ENCODE results near the gene ANKRD40.

DNA sequence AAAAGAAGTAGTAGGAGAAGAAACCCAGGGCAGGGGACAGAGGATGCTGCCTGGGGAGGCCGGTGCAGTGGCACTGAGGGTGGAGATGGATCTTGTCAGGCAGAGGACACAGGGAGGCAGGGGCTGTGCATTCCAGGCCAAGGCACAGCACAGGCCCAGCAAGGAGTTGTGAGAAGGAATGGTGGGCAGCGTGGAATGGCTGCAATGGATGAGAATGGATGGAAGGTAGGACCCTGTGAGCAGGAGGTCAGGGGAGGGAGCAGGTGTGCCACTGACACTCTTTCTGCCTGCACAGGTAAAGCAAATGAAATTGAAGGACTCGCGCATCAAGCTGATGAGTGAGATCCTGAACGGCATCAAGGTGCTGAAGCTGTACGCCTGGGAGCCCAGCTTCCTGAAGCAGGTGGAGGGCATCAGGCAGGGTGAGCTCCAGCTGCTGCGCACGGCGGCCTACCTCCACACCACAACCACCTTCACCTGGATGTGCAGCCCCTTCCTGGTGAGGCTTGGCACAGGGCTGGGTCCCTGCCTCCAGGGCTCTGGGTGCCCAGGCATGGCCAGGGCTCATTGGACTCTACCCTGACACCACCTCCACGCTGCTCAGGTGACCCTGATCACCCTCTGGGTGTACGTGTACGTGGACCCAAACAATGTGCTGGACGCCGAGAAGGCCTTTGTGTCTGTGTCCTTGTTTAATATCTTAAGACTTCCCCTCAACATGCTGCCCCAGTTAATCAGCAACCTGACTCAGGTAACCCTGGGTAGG lies 40.3 kb downstream of the ANKRD40 start:
- TF ChIP-seq POLR2AphosphoS5 (IDR thresholded peaks at IDR 0.05; ENCODE audit: borderline replicate concordance, low read depth, low read length) (no peak), EZH2 (IDR thresholded peaks at IDR 0.05) (no peak), FOXP2 (optimal IDR thresholded peaks at IDR 0.05; ENCODE audit: control extremely low read depth, extremely low read length, insufficient read depth) (no peak)
